HPDE6-E6E7 (cell line): ENCODE data around the gene MRPL51.
A peak's percentile ranks its signal among the peaks of the same experiment; 100 is the strongest.
"Not testable (repeated sequence)": the region's sequence is repeated elsewhere in the genome, so short reads cannot be mapped to it uniquely, and the experiment has no call there.

Experiments used
- DNase-seq: peaks from one replicate; pipeline ENCODE4 v3.0.0; 2011; ENCODE audit warnings: missing footprints; ENCODE audit errors: extremely low spot score

MRPL51 gene

DNA sequence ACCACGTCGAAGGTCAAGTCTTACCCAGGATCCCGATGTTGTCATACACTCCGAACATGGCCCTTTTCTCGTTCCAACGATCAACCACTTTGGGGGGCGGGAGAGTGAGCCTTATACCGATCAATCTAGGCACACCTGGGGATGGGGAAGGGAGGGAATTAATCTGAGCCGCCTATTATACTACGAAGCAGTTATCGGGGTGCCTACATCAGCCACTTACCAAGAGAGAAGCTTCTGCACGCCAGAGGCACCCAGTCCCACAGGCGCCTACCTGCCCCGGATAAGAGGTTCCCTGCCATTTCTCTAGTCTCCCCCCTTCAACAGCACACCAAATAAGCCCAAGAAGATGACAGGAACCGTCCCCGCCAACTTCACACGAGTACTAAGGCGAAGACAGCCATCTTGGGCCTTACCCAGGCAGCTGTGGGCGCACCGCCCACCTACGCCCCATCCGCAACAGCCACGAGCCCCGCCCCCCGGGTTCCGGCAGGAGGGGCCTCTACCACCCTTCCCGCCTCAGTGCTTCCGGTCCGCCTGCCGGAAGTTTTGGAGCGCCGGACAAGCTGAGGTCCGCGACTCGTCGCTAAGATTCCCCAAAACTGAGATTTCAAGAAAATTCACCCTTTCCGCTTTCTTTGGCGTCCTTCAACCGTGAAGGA, at the start of gene MRPL51:
Gene MRPL51, minus strand, starts transcription at position 425 of the 659 bp plus-strand sequence. Its CDS starts 126 bp downstream, at position 299.
- DNase-seq, result peak; percentile 95

DNA sequence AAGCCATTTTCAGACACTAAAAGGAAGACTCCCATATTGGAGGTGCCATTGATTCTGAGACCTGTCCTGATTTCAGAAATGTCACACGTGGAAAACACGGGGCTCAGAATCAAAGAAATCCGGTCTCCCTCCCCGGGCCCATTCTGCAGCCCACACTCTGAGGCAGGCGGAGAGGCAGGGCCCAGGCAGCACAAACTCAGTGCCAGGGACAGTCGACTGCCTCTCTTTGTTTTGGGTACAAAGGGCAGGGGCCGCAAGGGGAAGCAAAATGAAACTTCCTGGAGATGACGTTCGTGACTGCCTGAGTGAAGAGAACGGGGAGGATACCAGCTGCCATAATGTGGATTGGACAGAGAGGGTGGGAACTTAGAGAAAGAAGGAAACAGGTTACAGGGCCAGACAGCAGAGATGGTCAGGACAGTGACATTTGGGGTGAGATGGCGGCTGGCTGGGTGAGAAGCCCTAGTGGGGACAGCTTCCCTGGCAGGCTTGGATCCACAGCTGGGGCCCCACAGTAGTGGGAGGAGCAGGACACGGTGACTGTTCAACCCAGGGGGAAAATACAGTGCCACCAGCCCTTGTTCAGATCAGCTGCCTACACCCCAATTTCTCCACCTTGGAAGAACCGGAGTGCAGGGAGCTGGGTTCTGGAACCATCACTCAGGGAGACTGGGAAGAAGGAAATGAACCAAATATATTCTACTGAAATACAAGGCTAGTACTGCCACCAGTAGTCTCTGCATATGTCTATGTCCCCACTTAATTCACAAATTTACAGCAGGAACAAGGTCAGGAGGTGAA, 49.3 kb upstream of the MRPL51 start:
- DNase-seq, result no peak

DNA sequence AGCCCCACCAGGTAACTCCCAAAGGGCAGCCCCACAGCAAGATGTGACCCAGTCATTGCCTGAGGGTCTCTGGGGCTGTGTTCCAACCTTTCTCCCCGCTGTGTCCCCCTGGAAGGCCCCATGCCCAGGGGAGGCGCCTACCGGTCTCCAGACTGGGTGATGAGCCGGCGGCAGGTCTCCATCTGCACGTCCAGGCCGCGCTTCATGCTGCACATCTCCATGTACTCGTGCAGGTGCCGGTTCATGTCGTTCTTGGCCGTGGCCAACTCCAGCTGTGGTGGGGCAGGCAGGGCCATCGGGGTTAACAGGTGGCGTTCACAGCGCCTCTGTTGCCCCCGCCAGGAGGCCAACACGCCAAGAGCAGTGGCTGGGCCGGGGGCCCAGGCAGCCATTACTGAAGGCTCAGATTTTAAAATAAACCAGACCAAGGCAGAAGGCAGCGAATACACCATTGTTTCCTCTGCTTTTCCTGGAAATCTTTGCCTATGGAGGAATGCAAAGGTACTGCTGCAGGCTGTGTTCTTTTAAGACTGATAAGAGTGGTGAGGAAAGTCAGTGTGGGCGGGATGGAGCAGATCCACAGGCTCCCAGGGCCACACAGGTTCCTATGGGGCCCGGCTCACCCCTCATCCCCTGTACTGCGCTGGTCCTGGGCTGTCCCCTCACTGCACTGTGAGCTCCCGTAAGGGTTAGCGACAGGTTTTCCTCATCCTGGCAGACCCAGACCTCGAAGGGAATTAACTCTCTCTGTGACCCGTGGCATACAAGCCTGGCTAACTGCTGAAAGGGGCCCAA, 48.5 kb upstream of the MRPL51 start:
- DNase-seq, result no peak

DNA sequence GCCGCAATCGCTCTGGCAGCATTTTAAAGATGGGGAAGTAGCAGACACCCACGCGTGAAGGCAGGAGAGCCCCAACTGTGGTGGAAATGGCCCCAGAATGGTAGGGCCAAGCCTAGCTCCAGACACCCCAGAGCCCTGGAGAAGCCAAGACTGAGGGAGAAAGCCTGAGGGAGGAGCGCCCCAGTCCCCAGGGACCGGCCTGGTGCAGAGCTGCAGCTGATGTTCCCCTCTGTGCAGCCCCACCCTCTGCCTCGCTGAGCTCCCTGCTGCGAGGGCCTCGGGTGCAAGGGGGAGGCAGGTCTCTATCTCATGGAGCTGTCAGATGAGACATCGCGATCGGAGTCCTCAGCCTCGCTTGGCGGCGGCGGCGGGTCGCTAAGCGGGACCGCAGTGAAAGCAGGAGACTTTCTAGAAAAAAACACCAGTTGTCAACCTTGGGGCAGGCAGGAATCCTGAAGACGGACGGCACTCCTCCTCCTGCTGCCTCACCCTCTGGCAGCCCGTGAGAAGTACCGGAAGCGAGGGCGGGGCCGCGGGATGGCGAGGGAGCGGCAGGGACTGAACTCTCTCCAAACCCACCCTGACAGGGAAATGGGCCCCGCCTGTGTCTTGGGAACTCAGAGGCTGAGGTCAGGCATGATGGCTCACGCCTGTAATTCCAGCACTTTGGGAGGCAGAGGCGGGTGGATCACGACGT, 47.3 kb upstream of the MRPL51 start:
- DNase-seq, result peak; percentile 98

DNA sequence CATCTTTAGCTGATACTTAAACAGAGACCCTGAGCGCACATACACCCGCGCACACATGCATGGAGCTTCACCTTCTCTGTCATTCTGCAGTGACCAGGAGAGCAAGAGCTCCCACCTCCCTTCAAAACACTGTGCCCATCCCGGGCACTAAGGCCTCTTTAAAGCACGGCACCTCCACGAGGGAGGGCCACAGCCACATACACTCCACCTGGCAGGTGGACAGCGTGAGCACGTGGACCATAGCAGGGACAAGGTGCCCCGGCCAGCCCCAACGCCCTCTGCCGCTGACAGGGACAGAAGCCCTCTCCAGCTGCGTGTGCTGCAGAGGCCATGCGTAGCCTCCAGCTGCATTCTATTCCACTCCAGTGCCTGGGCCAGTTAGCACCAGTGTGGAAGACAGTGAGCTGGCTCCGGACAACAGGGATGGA, 46.7 kb upstream of the MRPL51 start:
- DNase-seq, result no peak

DNA sequence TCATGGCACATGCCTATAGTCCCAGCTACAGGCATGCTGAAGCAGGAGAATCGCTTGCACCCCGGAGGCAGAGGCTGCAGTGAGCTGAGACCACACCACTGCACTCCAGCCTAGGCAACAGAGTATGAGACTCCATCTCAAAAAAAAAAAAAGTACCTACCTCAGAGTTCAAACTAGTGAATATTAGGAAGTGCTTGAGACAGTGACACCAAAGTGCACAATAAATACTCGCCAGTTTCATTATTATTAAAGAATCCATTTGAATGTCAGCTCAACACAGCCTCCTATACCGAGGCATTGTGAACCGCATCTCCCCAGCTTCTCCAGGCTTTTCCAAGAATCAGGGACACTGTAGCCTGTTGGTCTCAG, 46.2 kb upstream of the MRPL51 start:
- no peak for DNase-seq

DNA sequence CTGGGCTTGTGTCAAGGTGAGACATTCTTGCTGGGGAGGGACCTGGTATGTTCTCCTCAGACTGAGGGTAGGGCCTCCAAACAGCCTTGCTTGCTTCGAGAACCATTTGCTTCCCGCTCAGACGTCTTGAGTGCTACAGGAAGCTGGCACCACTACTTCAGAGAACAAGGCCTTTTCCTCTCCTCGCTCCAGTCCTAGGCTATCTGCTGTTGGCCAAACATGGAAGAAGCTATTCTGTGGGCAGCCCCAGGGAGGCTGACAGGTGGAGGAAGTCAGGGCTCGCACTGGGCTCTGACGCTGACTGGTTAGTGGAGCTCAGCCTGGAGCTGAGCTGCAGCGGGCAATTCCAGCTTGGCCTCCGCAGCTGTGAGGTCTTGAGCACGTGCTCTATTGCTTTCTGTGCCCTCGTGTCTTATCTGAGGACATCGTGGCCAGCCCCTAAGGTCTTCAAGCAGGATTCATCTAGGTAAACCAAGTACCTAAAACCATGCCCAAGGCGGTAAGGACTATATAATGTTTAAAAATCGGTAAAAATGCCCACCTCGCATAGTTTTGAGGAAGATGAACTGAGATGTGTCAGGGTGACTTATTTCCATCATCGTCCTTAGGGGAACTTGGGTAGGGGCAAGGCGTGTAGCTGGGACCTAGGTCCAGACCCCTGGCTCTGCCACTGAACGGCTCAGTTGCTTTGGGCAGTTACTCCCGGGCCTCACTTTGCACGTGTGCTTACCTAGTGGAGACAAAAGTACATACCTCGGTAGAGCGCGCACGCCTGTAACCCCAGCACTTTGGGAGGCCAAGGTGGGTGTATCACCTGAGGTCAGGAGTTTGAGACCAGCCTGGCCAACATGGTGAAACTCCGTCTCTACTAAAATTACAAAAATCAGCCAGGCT, 45.6 kb upstream of the MRPL51 start:
- DNase-seq, result no peak

DNA sequence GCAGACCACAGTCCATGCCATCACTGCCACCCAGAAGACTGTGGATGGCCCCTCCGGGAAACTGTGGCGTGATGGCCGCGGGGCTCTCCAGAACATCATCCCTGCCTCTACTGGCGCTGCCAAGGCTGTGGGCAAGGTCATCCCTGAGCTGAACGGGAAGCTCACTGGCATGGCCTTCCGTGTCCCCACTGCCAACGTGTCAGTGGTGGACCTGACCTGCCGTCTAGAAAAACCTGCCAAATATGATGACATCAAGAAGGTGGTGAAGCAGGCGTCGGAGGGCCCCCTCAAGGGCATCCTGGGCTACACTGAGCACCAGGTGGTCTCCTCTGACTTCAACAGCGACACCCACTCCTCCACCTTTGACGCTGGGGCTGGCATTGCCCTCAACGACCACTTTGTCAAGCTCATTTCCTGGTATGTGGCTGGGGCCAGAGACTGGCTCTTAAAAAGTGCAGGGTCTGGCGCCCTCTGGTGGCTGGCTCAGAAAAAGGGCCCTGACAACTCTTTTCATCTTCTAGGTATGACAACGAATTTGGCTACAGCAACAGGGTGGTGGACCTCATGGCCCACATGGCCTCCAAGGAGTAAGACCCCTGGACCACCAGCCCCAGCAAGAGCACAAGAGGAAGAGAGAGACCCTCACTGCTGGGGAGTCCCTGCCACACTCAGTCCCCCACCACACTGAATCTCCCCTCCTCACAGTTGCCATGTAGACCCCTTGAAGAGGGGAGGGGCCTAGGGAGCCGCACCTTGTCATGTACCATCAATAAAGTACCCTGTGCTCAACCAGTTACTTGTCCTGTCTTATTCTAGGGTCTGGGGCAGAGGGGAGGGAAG, 44.7 kb upstream of the MRPL51 start:
- not testable (repeated sequence) for DNase-seq

DNA sequence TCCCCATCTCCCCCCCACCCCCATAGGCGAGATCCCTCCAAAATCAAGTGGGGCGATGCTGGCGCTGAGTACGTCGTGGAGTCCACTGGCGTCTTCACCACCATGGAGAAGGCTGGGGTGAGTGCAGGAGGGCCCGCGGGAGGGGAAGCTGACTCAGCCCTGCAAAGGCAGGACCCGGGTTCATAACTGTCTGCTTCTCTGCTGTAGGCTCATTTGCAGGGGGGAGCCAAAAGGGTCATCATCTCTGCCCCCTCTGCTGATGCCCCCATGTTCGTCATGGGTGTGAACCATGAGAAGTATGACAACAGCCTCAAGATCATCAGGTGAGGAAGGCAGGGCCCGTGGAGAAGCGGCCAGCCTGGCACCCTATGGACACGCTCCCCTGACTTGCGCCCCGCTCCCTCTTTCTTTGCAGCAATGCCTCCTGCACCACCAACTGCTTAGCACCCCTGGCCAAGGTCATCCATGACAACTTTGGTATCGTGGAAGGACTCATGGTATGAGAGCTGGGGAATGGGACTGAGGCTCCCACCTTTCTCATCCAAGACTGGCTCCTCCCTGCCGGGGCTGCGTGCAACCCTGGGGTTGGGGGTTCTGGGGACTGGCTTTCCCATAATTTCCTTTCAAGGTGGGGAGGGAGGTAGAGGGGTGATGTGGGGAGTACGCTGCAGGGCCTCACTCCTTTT, 44.0 kb upstream of the MRPL51 start:
- no peak for DNase-seq

DNA sequence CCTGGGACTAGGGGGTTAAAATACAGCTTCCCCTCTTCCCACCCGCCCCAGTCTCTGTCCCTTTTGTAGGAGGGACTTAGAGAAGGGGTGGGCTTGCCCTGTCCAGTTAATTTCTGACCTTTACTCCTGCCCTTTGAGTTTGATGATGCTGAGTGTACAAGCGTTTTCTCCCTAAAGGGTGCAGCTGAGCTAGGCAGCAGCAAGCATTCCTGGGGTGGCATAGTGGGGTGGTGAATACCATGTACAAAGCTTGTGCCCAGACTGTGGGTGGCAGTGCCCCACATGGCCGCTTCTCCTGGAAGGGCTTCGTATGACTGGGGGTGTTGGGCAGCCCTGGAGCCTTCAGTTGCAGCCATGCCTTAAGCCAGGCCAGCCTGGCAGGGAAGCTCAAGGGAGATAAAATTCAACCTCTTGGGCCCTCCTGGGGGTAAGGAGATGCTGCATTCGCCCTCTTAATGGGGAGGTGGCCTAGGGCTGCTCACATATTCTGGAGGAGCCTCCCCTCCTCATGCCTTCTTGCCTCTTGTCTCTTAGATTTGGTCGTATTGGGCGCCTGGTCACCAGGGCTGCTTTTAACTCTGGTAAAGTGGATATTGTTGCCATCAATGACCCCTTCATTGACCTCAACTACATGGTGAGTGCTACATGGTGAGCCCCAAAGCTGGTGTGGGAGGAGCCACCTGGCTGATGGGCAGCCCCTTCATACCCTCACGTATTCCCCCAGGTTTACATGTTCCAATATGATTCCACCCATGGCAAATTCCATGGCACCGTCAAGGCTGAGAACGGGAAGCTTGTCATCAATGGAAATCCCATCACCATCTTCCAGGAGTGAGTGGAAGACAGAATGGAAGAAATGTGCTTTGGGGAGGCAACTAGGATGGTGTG, 43.1 kb upstream of the MRPL51 start:
- no peak for DNase-seq

DNA sequence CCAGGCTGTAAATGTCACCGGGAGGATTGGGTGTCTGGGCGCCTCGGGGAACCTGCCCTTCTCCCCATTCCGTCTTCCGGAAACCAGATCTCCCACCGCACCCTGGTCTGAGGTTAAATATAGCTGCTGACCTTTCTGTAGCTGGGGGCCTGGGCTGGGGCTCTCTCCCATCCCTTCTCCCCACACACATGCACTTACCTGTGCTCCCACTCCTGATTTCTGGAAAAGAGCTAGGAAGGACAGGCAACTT, 42.6 kb upstream of the MRPL51 start:
- no peak for DNase-seq

DNA sequence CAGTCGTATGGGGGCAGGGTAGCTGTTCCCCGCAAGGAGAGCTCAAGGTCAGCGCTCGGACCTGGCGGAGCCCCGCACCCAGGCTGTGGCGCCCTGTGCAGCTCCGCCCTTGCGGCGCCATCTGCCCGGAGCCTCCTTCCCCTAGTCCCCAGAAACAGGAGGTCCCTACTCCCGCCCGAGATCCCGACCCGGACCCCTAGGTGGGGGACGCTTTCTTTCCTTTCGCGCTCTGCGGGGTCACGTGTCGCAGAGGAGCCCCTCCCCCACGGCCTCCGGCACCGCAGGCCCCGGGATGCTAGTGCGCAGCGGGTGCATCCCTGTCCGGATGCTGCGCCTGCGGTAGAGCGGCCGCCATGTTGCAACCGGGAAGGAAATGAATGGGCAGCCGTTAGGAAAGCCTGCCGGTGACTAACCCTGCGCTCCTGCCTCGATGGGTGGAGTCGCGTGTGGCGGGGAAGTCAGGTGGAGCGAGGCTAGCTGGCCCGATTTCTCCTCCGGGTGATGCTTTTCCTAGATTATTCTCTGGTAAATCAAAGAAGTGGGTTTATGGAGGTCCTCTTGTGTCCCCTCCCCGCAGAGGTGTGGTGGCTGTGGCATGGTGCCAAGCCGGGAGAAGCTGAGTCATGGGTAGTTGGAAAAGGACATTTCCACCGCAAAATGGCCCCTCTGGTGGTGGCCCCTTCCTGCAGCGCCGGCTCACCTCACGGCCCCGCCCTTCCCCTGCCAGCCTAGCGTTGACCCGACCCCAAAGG, 42.1 kb upstream of the MRPL51 start:
- no peak for DNase-seq

DNA sequence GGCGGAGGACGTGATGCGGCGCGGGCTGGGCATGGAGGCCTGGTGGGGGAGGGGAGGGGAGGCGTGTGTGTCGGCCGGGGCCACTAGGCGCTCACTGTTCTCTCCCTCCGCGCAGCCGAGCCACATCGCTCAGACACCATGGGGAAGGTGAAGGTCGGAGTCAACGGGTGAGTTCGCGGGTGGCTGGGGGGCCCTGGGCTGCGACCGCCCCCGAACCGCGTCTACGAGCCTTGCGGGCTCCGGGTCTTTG, 41.6 kb upstream of the MRPL51 start:
- DNase-seq, result no peak

DNA sequence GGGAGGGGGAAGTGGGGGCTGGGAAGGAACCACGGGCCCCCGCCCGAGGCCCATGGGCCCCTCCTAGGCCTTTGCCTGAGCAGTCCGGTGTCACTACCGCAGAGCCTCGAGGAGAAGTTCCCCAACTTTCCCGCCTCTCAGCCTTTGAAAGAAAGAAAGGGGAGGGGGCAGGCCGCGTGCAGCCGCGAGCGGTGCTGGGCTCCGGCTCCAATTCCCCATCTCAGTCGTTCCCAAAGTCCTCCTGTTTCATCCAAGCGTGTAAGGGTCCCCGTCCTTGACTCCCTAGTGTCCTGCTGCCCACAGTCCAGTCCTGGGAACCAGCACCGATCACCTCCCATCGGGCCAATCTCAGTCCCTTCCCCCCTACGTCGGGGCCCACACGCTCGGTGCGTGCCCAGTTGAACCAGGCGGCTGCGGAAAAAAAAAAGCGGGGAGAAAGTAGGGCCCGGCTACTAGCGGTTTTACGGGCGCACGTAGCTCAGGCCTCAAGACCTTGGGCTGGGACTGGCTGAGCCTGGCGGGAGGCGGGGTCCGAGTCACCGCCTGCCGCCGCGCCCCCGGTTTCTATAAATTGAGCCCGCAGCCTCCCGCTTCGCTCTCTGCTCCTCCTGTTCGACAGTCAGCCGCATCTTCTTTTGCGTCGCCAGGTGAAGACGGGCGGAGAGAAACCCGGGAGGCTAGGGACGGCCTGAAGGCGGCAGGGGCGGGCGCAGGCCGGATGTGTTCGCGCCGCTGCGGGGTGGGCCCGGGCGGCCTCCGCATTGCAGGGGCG, 41.0 kb upstream of the MRPL51 start, which contains the start of gene GAPDH:
Gene GAPDH, plus strand, starts transcription at position 595 of the 772 bp plus-strand sequence. CDS start 316 bp downstream, outside the sequence.
- peak; percentile 92 for DNase-seq

DNA sequence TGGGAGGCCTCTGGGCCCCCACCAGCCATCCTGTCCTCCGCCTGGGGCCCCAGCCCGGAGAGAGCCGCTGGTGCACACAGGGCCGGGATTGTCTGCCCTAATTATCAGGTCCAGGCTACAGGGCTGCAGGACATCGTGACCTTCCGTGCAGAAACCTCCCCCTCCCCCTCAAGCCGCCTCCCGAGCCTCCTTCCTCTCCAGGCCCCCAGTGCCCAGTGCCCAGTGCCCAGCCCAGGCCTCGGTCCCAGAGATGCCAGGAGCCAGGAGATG, 40.5 kb upstream of the MRPL51 start:
- DNase-seq, result no peak

DNA sequence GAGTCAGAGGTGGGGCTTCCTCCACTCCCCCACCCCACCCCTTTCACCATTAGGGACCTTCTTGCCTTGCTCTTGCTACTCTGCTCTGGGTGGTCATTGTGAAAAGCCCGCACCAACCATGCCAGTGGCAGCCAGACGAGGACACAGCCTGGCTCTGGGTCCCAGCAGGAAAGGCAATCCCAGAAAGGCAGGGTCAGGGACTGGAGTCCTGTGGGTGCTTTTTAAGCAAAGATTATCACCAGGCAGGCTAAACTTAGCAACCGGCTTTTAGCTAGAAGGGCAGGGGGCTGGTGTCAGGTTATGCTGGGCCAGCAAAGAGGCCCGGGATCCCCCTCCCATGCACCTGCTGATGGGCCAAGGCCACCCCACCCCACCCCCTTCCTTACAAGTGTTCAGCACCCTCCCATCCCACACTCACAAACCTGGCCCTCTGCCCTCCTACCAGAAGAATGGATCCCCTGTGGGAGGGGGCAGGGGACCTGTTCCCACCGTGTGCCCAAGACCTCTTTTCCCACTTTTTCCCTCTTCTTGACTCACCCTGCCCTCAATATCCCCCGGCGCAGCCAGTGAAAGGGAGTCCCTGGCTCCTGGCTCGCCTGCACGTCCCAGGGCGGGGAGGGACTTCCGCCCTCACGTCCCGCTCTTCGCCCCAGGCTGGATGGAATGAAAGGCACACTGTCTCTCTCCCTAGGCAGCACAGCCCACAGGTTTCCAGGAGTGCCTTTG, 40.0 kb upstream of the MRPL51 start:
- DNase-seq, result no peak
